K562 (cell line): ENCODE data around the gene ZNF48. TPM values are rescaled to one million over a fixed set of nuclear protein-coding genes. Genes with fewer than 3 reads are reported as not detected.

Experiments
- ADNP ChIP-seq: fragments of 200-800 bp; sonication (Bioruptor generic); IDR thresholded peaks from 2 replicates; pipeline ENCODE4 v1.6.1; 2016; ENCODE audit warnings: missing genetic modification characterization, missing compliant biosample characterization
- CBX2 ChIP-seq: fragments of 200-600 bp; sonication (generic); IDR thresholded peaks from one replicate; pipeline ENCODE4 v1.6.1; 2012; ENCODE audit warnings: mild to moderate bottlenecking, low read length, inconsistent platforms; ENCODE audit not compliant: insufficient read depth, poor library complexity, severe bottlenecking
- CBX3 ChIP-seq, 2 experiments: IDR thresholded peaks; 1 replicate in 1 of 2; 2 replicates in 1 of 2; pipeline ENCODE4 v1.6.1; 2012; ENCODE audit warnings: inconsistent platforms in 2 of 2, low read length in 2 of 2, borderline replicate concordance in 1 of 2, control low read depth in 1 of 2
- HNRNPH1 ChIP-seq: fragments of 200-400 bp; formaldehyde crosslinking; optimal IDR thresholded peaks from 2 replicates; pipeline ENCODE3; 2017; ENCODE audit warnings: low read depth, mild to moderate bottlenecking, low read length, moderate library complexity
- HNRNPK ChIP-seq: fragments of 200-400 bp; formaldehyde crosslinking; IDR thresholded peaks from one replicate; pipeline ENCODE4 v1.6.1; 2018; ENCODE audit warnings: mild to moderate bottlenecking, low read depth, low read length; ENCODE audit not compliant: poor library complexity, severe bottlenecking
- KLF1 ChIP-seq: fragments of 450-650 bp; IDR thresholded peaks from 2 replicates; pipeline ENCODE4 v1.6.1; 2016; ENCODE audit warnings: missing genetic modification characterization, missing compliant biosample characterization
- MAFK ChIP-seq: IDR thresholded peaks from 2 replicates; pipeline ENCODE4 v1.6.1; 2011; ENCODE audit warnings: low read length, improper control_type of control experiment
- NFATC3 ChIP-seq: fragments of 450-650 bp; IDR thresholded peaks from 2 replicates; pipeline ENCODE4 v1.6.1; 2017; ENCODE audit warnings: mild to moderate bottlenecking
- OTX1 ChIP-seq: fragments of 450-650 bp; formaldehyde crosslinking; IDR thresholded peaks from 2 replicates; pipeline ENCODE4 v1.4.0; 2022; ENCODE audit warnings: mild to moderate bottlenecking
- POU5F1 ChIP-seq: fragments of 150-350 bp; IDR thresholded peaks from 2 replicates; pipeline ENCODE4 v1.6.1; 2014; ENCODE audit warnings: borderline replicate concordance, low read length, low read depth, mild to moderate bottlenecking; ENCODE audit not compliant: partially characterized antibody
- RAD21 ChIP-seq, 2 experiments: fragments of 250-450 bp in 1 of 2; fragments of 450-650 bp in 1 of 2; sonication (Bioruptor Pico) in 1 of 2; formaldehyde crosslinking in 1 of 2; IDR thresholded peaks in 1 of 2; conservative IDR thresholded peaks in 1 of 2; 2 replicates each; pipeline versions ENCODE4 v1.4.0 to v1.8.0; 2020 to 2022; ENCODE audit warnings: mild to moderate bottlenecking in 2 of 2, moderate library complexity in 1 of 2
- SNAPC5 ChIP-seq: fragments of 250-450 bp; sonication (Bioruptor Pico); IDR thresholded peaks from 2 replicates; pipeline ENCODE4 v1.8.0; 2021; ENCODE audit warnings: moderate library complexity, mild to moderate bottlenecking, inconsistent platforms
- SUPT5H ChIP-seq: fragments of 450-650 bp; IDR thresholded peaks from 2 replicates; pipeline ENCODE4 v1.6.1; 2016
- TBL1XR1 ChIP-seq, 2 experiments: IDR thresholded peaks; 2 replicates each; pipeline ENCODE4 v1.6.1; 2012; ENCODE audit warnings: improper control_type of control experiment in 2 of 2, low read length in 2 of 2, mild to moderate bottlenecking in 1 of 2
- ZFP91 ChIP-seq: sonication (generic); formaldehyde crosslinking; IDR thresholded peaks from 2 replicates; pipeline ENCODE4 v1.8.0; 2022; ENCODE audit warnings: mild to moderate bottlenecking, missing genetic modification reagents
- ZNF75A ChIP-seq: fragments of 450-650 bp; formaldehyde crosslinking; IDR thresholded peaks from 2 replicates; pipeline ENCODE4 v1.4.0; 2020; ENCODE audit warnings: mild to moderate bottlenecking
- ZNF77 ChIP-seq: fragments of 250-450 bp; sonication (Bioruptor Pico); IDR thresholded peaks from 2 replicates; pipeline ENCODE4 v1.5.0; 2020
- polyA plus RNA-seq, 8 experiments: library from polyadenylated mRNA; depleted of rRNA in 4 of 8; stranded (reverse) in 5 of 8; unstranded in 3 of 8; fragments of >200 nt; fragmentation: Nextera tagmentation in 2 of 8; fragmentation: Illumina TruSeq in 1 of 8; extraction: Ambion mirVana in 2 of 8; extraction: Trizol in 1 of 8; gene quantifications; 2 replicates each; pipeline versions ENCODE4 v1.2.1 to v1.2.3, GENCODE V29; 2011 to 2014; ENCODE audit warnings: inconsistent platforms in 1 of 8, missing spikeins in 1 of 8
- total RNA-seq, 7 experiments: library from RNA; depleted of rRNA in 6 of 7; stranded (reverse); fragments of >200 nt in 6 of 7; fragmentation: Illumina TruSeq in 2 of 7; extraction: Trizol in 2 of 7; gene quantifications; 2 replicates each; pipeline versions ENCODE4 v1.2.1 to v1.2.3, GENCODE V29; 2011 to 2021; ENCODE audit warnings: low replicate concordance in 1 of 7
- TF ChIP-seq, protein P1 (sequence below): fragments of 450-650 bp; IDR thresholded peaks from 2 replicates; pipeline ENCODE4 v1.7.1; 2018; ENCODE audit warnings: mild to moderate bottlenecking, low read depth; ENCODE audit not compliant: partially characterized antibody
- TF ChIP-seq, protein P2 (sequence below), 2 experiments: IDR thresholded peaks; 2 replicates each; pipeline ENCODE4 v1.6.1; 2011; ENCODE audit warnings: borderline replicate concordance in 1 of 2, control low read depth in 1 of 2, low read depth in 1 of 2, low read length in 1 of 2, mild to moderate bottlenecking in 1 of 2, mixed read lengths in 1 of 2, moderate library complexity in 1 of 2; ENCODE audit not compliant: insufficient read depth in 1 of 2, insufficient read length in 1 of 2, poor library complexity in 1 of 2, severe bottlenecking in 1 of 2; ENCODE audit errors: extremely low read depth in 1 of 2
- TF ChIP-seq, protein P3 (sequence below): fragments of 450-650 bp; IDR thresholded peaks from 2 replicates; pipeline ENCODE4 v1.6.1; 2016; ENCODE audit warnings: low read depth, mild to moderate bottlenecking, moderate library complexity

ZNF48 gene
- total and polyA plus RNA-seq, 9 of the 15 experiments (the other 6 are each of a cell fraction or from before 2014, with no cell fraction given) = 0.38 to 11.6 (median 4.7) TPM

DNA sequence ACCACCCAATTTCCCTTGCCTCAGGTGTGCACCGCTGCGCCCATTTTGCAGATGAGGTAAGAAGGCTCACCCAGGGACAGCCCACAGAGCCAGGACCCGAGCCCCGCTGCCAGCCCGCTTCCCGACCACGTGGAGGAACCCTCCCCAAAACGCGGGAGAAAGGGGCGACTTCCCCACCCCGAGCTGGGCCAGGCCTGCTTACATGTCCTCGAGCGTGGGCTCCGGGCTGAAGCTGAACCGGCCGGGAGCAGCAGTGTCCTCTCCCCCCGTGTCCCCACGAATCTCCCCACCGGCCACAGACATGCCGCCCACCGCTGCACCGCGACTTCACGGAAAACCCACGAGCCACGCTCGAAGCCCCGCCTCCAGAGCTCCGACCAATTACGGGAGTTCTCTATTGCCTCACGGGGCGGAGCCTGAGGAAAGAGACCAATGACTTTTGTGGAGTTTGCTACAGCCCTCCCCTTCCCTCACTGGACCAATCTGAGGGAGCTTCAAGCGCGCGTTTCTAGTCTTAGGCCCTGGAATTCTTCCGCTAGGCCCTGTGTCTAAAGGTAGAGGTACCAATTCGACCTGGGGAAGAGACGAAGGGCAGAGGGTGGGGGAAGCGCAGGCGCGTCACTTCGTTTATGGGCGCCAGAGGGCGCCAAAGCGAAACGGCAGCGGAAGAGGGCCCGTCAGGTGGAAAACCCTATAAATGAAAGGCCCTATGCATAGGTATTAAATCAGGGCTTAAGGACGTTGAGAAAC, 34.6 kb downstream of the ZNF48 start, which contains the start of gene DCTPP1 (continued):
- TF ChIP-seq, protein P1, sequence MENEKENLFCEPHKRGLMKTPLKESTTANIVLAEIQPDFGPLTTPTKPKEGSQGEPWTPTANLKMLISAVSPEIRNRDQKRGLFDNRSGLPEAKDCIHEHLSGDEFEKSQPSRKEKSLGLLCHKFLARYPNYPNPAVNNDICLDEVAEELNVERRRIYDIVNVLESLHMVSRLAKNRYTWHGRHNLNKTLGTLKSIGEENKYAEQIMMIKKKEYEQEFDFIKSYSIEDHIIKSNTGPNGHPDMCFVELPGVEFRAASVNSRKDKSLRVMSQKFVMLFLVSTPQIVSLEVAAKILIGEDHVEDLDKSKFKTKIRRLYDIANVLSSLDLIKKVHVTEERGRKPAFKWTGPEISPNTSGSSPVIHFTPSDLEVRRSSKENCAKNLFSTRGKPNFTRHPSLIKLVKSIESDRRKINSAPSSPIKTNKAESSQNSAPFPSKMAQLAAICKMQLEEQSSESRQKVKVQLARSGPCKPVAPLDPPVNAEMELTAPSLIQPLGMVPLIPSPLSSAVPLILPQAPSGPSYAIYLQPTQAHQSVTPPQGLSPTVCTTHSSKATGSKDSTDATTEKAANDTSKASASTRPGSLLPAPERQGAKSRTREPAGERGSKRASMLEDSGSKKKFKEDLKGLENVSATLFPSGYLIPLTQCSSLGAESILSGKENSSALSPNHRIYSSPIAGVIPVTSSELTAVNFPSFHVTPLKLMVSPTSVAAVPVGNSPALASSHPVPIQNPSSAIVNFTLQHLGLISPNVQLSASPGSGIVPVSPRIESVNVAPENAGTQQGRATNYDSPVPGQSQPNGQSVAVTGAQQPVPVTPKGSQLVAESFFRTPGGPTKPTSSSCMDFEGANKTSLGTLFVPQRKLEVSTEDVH = peak; percentile 81
- TF ChIP-seq ZNF77 (CRISPR knock-in tag) (no peak), TBL1XR1 (IDR thresholded peaks at IDR 0.05; ENCODE audit: low read length in 2 of 2) (peak in 1 of 2 experiments; percentile 48; a peak in 1 of 4 replicates), OTX1 (CRISPR knock-in tag) (no peak), RAD21 (CRISPR knock-in tag; conservative IDR thresholded peaks at IDR 0.05 in 1 of 2, IDR thresholded peaks at IDR 0.05 in 1 of 2) (peak; percentile 85 to 87), ZFP91 (no peak), POU5F1 (no peak), HNRNPH1 (no peak), CBX2 (no peak), ADNP (tag) (no peak), MAFK (no peak), HNRNPK (no peak), SUPT5H (peak; percentile 81), NFATC3 (no peak), CBX3 (IDR thresholded peaks at IDR 0.05; ENCODE audit: borderline replicate concordance in 1 of 2, low read length in 2 of 2) (0 out of 3 replicates have a peak, but pooled peaks of 1 of the 2 experiments have one; percentile 12), SNAPC5 (CRISPR knock-in tag) (no peak), ZNF75A (CRISPR knock-in tag) (no peak), KLF1 (tag) (0 out of 2 replicates have a peak, but pooled peaks have one; percentile 38)
- TF ChIP-seq, protein P2, sequence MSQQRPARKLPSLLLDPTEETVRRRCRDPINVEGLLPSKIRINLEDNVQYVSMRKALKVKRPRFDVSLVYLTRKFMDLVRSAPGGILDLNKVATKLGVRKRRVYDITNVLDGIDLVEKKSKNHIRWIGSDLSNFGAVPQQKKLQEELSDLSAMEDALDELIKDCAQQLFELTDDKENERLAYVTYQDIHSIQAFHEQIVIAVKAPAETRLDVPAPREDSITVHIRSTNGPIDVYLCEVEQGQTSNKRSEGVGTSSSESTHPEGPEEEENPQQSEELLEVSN (IDR thresholded peaks at IDR 0.05; ENCODE audit: borderline replicate concordance in 1 of 2, extremely low read depth in 1 of 2, insufficient read depth in 1 of 2, insufficient read length in 1 of 2, low read depth in 1 of 2, low read length in 1 of 2, poor library complexity in 1 of 2, severe bottlenecking in 1 of 2) = peak; percentile 82 to 83
- TF ChIP-seq, protein P3, sequence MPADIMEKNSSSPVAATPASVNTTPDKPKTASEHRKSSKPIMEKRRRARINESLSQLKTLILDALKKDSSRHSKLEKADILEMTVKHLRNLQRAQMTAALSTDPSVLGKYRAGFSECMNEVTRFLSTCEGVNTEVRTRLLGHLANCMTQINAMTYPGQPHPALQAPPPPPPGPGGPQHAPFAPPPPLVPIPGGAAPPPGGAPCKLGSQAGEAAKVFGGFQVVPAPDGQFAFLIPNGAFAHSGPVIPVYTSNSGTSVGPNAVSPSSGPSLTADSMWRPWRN = no peak
